HG03175 (cell line): ENCODE data around the gene RBM38.

ENCODE experiments used
- ATAC-seq: cut with Tn5 transposase; IDR thresholded peaks from one replicate; pipeline ENCODE4 v1.9.1; 2021; ENCODE audit warnings: mild to moderate bottlenecking, moderate library complexity; ENCODE audit not compliant: unreplicated experiment

The RBM38 gene

GRCh38 chr20:57433657-57434389 is 42.6 kb downstream of the RBM38 start:
- ATAC-seq, result no peak

- no peak for ATAC-seq
Measured at GRCh38 chr20:57434390-57434700, 43.1 kb downstream of the RBM38 start.

GRCh38 chr20:57435105-57435497 is 43.9 kb downstream of the RBM38 start:
- no peak for ATAC-seq

- no peak for ATAC-seq
Measured at GRCh38 chr20:57435498-57436222, 44.5 kb downstream of the RBM38 start.

GRCh38 chr20:57436223-57436545 is 45.0 kb downstream of the RBM38 start:
- no peak for ATAC-seq

- no peak for ATAC-seq
Measured at GRCh38 chr20:57437267-57437666, 46.1 kb downstream of the RBM38 start.

- ATAC-seq, result no peak
Measured at GRCh38 chr20:57437672-57438330, 46.6 kb downstream of the RBM38 start.

GRCh38 chr20:57438552-57438951 is 47.4 kb downstream of the RBM38 start:
- no peak for ATAC-seq

GRCh38 chr20:57439432-57439831 is 48.2 kb downstream of the RBM38 start:
- ATAC-seq, result no peak

GRCh38 chr20:57439993-57440392 is 48.8 kb downstream of the RBM38 start:
- no peak for ATAC-seq

GRCh38 chr20:57440678-57441509 is 49.7 kb downstream of the RBM38 start:
- ATAC-seq, result no peak

GRCh38 chr20:57441510-57442154 is 50.4 kb downstream of the RBM38 start:
- no peak for ATAC-seq

GRCh38 chr20:57442158-57442887 is 51.1 kb downstream of the RBM38 start:
- no peak for ATAC-seq

GRCh38 chr20:57442888-57443239 is 51.7 kb downstream of the RBM38 start:
- ATAC-seq, result no peak

- no peak for ATAC-seq
Measured at GRCh38 chr20:57443349-57444265, 52.4 kb downstream of the RBM38 start.

- ATAC-seq, result no peak
Measured at GRCh38 chr20:57444394-57445048, 53.3 kb downstream of the RBM38 start.

GRCh38 chr20:57445298-57445697 is 54.1 kb downstream of the RBM38 start:
- ATAC-seq, result no peak

- ATAC-seq, result no peak
Measured at GRCh38 chr20:57445774-57446173, 54.6 kb downstream of the RBM38 start.
